ENCODE data around the gene RRAS2. TPM values are rescaled to one million over a fixed set of nuclear protein-coding genes. Genes with fewer than 3 reads are reported as not detected.
A peak's percentile ranks its signal among the peaks of the same experiment; 100 is the strongest.

The RRAS2 gene
- total RNA-seq, 4 donors from 2014 or later, result 12.3 to 86.0 (median 41.7) TPM

GRCh38 chr11:14242187-14242586 is 116.8 kb downstream of the RRAS2 start:
- Histone ChIP-seq H3K27me3 (no peaks in the 10 kb centered on the region), H3K27ac (no peak overlapping the region), H3K4me1 (no peaks in the 10 kb centered on the region), H3K4me3 (no peak overlapping the region), H3K9me3 (no peaks in the 10 kb centered on the region), H3K36me3 (no peaks in the 10 kb centered on the region)
- no peak for DNase-seq
- TF ChIP-seq CTCF (IDR thresholded peaks at IDR 0.05) (no peak), POLR2AphosphoS5 (IDR thresholded peaks at IDR 0.05) (no peak), EP300 (IDR thresholded peaks at IDR 0.05; ENCODE audit: low read depth) (no peak)
- intact Hi-C loops (cut with DNase I; ENCODE audit: low total_unique reads), result no loop called here
- 56 to 100% methylated on average over 1 to 4 of the region's 4 CpGs for WGBS, 2 donors (ENCODE audit: low coverage in 1 of 2)
- in situ Hi-C loops (cut with MboI; ENCODE audit: low pct_ligation_motif_present in 1 of 4, low pct_unique_long_range_greater_than_20kb in 1 of 4, low sequenced_read_pairs in 3 of 4), result loop anchor here (10.0 to 25.0 kb wide), 3 partner anchors 287 to 480 kb away; no protein-coding TSS in a partner anchor

- H3K9me3 ChIP-seq, result no peaks in the 10 kb centered on the region
These were observed 118.0 kb downstream of the RRAS2 start for GRCh38 chr11:14240951-14241350.

GRCh38 chr11:14240221-14240620 is 118.8 kb downstream of the RRAS2 start:
- intact Hi-C loops (cut with DNase I; ENCODE audit: low total_unique reads), result no loop called here
- no peak for DNase-seq
- no peaks in the 10 kb centered on the region for H3K36me3 ChIP-seq
- TF ChIP-seq POLR2A (IDR thresholded peaks at IDR 0.05), result no peak
- TF ChIP-seq POLR2AphosphoS5 (IDR thresholded peaks at IDR 0.05), result no peak
- no peak for TF ChIP-seq EP300 (IDR thresholded peaks at IDR 0.05; ENCODE audit: low read depth)
- no peak for TF ChIP-seq CTCF (IDR thresholded peaks at IDR 0.05)
- H3K27ac ChIP-seq, result no peak overlapping the region
- in situ Hi-C loops (cut with MboI; ENCODE audit: low pct_ligation_motif_present in 1 of 4, low pct_unique_long_range_greater_than_20kb in 1 of 4, low sequenced_read_pairs in 3 of 4), result loop anchor here (10.0 to 25.0 kb wide), 3 partner anchors 285 to 478 kb away; no protein-coding TSS in a partner anchor
- H3K4me1 ChIP-seq, result no peaks in the 10 kb centered on the region
- no peaks in the 10 kb centered on the region for H3K9me3 ChIP-seq
- H3K4me3 ChIP-seq, result no peak overlapping the region
- H3K27me3 ChIP-seq, result no peaks in the 10 kb centered on the region

More at GRCh38 chr11:14240951-14241350, 118.0 kb downstream of the RRAS2 start:
- Histone ChIP-seq H3K4me3 (no peak overlapping the region), H3K27me3 (no peaks in the 10 kb centered on the region), H3K27ac (no peak overlapping the region), H3K4me1 (no peaks in the 10 kb centered on the region), H3K36me3 (no peaks in the 10 kb centered on the region)
- TF ChIP-seq POLR2AphosphoS5 (IDR thresholded peaks at IDR 0.05) (no peak), POLR2A (IDR thresholded peaks at IDR 0.05) (no peak), EP300 (IDR thresholded peaks at IDR 0.05; ENCODE audit: low read depth) (no peak), CTCF (IDR thresholded peaks at IDR 0.05) (no peak)
- in situ Hi-C loops (cut with MboI; ENCODE audit: low pct_ligation_motif_present in 1 of 4, low pct_unique_long_range_greater_than_20kb in 1 of 4, low sequenced_read_pairs in 3 of 4) (loop anchor here (10.0 to 25.0 kb wide), 3 partner anchors 286 to 479 kb away; no protein-coding TSS in a partner anchor), intact Hi-C loops (cut with DNase I; ENCODE audit: low total_unique reads) (no loop called here)
- 95 to 100% methylated on average over 4 of the region's 4 CpGs for WGBS, 2 donors (ENCODE audit: low coverage in 1 of 2)
- no peak for DNase-seq

GRCh38 chr11:14237444-14237961 is 121.5 kb downstream of the RRAS2 start:
- WGBS, 2 donors (ENCODE audit: low coverage in 1 of 2), result 60 to 65% methylated on average over 3 to 9 of the region's 9 CpGs
- Histone ChIP-seq H3K4me3 (no peak overlapping the region), H3K36me3 (no peaks in the 10 kb centered on the region), H3K9me3 (no peaks in the 10 kb centered on the region), H3K27ac (peak overlapping the region in 1 of 4 donors; percentile 3), H3K27me3 (no peaks in the 10 kb centered on the region), H3K4me1 (no peaks in the 10 kb centered on the region)
- in situ Hi-C loops (cut with MboI; ENCODE audit: low pct_ligation_motif_present in 1 of 4, low pct_unique_long_range_greater_than_20kb in 1 of 4, low sequenced_read_pairs in 3 of 4) (loop anchor here in 1 of 4 donors (25.0 kb wide), 1 partner anchor 475 kb away; no protein-coding TSS in a partner anchor), intact Hi-C loops (cut with DNase I; ENCODE audit: low total_unique reads) (no loop called here)
- peak; percentile 25 for DNase-seq
- TF ChIP-seq POLR2A (IDR thresholded peaks at IDR 0.05), result no peak
- TF ChIP-seq CTCF (IDR thresholded peaks at IDR 0.05), result no peak
- no peak for TF ChIP-seq EP300 (IDR thresholded peaks at IDR 0.05; ENCODE audit: low read depth)
- TF ChIP-seq POLR2AphosphoS5 (IDR thresholded peaks at IDR 0.05), result no peak

All from transverse colon (tissue), 4 donors.